ENCODE measurements around the gene GRIA1.

Gene GRIA1

GRCh38 chr5:153546566-153546965, 56.1 kb downstream of the GRIA1 start:
- no peak for DNase-seq (ENCODE audit: low read depth in 2 of 2)

GRCh38 chr5:153551537-153552079, 61.1 kb downstream of the GRIA1 start:
- DNase-seq (ENCODE audit: low read depth in 2 of 2): no peak

- DNase-seq (ENCODE audit: low read depth in 2 of 2): no peak
Measured at GRCh38 chr5:153552886-153553285, 62.4 kb downstream of the GRIA1 start.

GRCh38 chr5:153555420-153556114, 65.1 kb downstream of the GRIA1 start:
- no peak for DNase-seq (ENCODE audit: low read depth in 2 of 2)

GRCh38 chr5:153558957-153559356, 68.5 kb downstream of the GRIA1 start:
- DNase-seq (ENCODE audit: low read depth in 2 of 2): no peak

GRCh38 chr5:153559926-153560325, 69.5 kb downstream of the GRIA1 start:
- DNase-seq (ENCODE audit: low read depth in 2 of 2): no peak

GRCh38 chr5:153562189-153562588, 71.7 kb downstream of the GRIA1 start:
- DNase-seq (ENCODE audit: low read depth in 2 of 2): no peak

GRCh38 chr5:153565822-153566221, 75.4 kb downstream of the GRIA1 start:
- no peak for DNase-seq (ENCODE audit: low read depth in 2 of 2)

GRCh38 chr5:153569036-153569435, 78.6 kb downstream of the GRIA1 start:
- no peak for DNase-seq (ENCODE audit: low read depth in 2 of 2)

- no peak for DNase-seq (ENCODE audit: low read depth in 2 of 2)
Measured at GRCh38 chr5:153571162-153571561, 80.7 kb downstream of the GRIA1 start.

- DNase-seq (ENCODE audit: low read depth in 2 of 2): no peak
Measured at GRCh38 chr5:153572411-153573145, 82.1 kb downstream of the GRIA1 start.

- DNase-seq (ENCODE audit: low read depth in 2 of 2): no peak
Measured at GRCh38 chr5:153573326-153574033, 83.0 kb downstream of the GRIA1 start.

- DNase-seq (ENCODE audit: low read depth in 2 of 2): no peak
Measured at GRCh38 chr5:153584126-153584959, 93.9 kb downstream of the GRIA1 start.

GRCh38 chr5:153584960-153585359, 94.5 kb downstream of the GRIA1 start:
- no peak for DNase-seq (ENCODE audit: low read depth in 2 of 2)

GRCh38 chr5:153585622-153586277, 95.3 kb downstream of the GRIA1 start:
- DNase-seq (ENCODE audit: low read depth in 2 of 2): no peak

GRCh38 chr5:153592081-153592480, 101.6 kb downstream of the GRIA1 start:
- DNase-seq (ENCODE audit: low read depth in 2 of 2): no peak

- DNase-seq (ENCODE audit: low read depth in 2 of 2): no peak
Measured at GRCh38 chr5:153594785-153595184, 104.3 kb downstream of the GRIA1 start.

- no peak for DNase-seq (ENCODE audit: low read depth in 2 of 2)
Measured at GRCh38 chr5:153598099-153598498, 107.6 kb downstream of the GRIA1 start.

- no peak for DNase-seq (ENCODE audit: low read depth in 2 of 2)
Measured at GRCh38 chr5:153601377-153601776, 110.9 kb downstream of the GRIA1 start.

- DNase-seq (ENCODE audit: low read depth in 2 of 2): no peak
Measured at GRCh38 chr5:153605386-153605785, 114.9 kb downstream of the GRIA1 start.

GRCh38 chr5:153610009-153610408, 119.5 kb downstream of the GRIA1 start:
- no peak for DNase-seq (ENCODE audit: low read depth in 2 of 2)

Measured in stimulated activated CD4-positive, alpha-beta T cell treated with anti-CD3 and anti-CD28 coated beads, Interleukin-1b, Interleukin-23, amount 100 ng/mL, for 1 hour (primary cell).